ENCODE data around the gene RARA. TPM values are rescaled to one million over a fixed set of nuclear protein-coding genes. Genes with fewer than 3 reads are reported as not detected.
A peak's percentile ranks its signal among the peaks of the same experiment; 100 is the strongest.

RARA gene
- total RNA-seq, 6 experiments from 2014 or later = 17.7 to 41.9 (median 22.9) TPM

GRCh38 chr17:40350689-40351358 is 41.8 kb downstream of the RARA start:
- no peak for TF ChIP-seq CTCF (IDR thresholded peaks at IDR 0.05)
- TF ChIP-seq POLR2A (IDR thresholded peaks at IDR 0.05) = no peak
- no peaks in the 10 kb centered on the region for H3K9me3 ChIP-seq
- H3K27ac ChIP-seq = peak overlapping the region in 2 of 3 donors; percentile 31 to 91
- H3K27me3 ChIP-seq = no peaks in the 10 kb centered on the region
- DNase-seq (no peak), ATAC-seq (no peak)
- peaks cover 9 to 99% (median 53%) of the 10 kb centered on the region in 4 donors for H3K4me1 ChIP-seq
- intact Hi-C loops (cut with DNase I) = loop anchor here in 1 of 2 donors (5.0 kb wide), 1 partner anchor 44 kb away; the partner anchor contains the start of gene RARA
- no peak overlapping the region for H3K4me3 ChIP-seq
- peaks cover 0 to 23% (median 10%) of the 10 kb centered on the region in 4 donors for H3K36me3 ChIP-seq
- WGBS (ENCODE audit: insufficient coverage, low coverage, low lambda C conversion rate, missing lambda C conversion rate) = 39% methylated on average over 15 of the region's 17 CpGs

- TF ChIP-seq CTCF (IDR thresholded peaks at IDR 0.05) (no peak), POLR2A (IDR thresholded peaks at IDR 0.05) (no peak)
- peak overlapping the region; percentile 31 to 91 (median 73) for H3K27ac ChIP-seq
- peaks cover 9 to 94% (median 50%) of the 10 kb centered on the region in 4 donors for H3K4me1 ChIP-seq
- H3K27me3 ChIP-seq = no peaks in the 10 kb centered on the region
- H3K4me3 ChIP-seq = peak overlapping the region in 2 of 3 donors; percentile 42 to 44
- H3K36me3 ChIP-seq = peaks cover 0 to 30% (median 14%) of the 10 kb centered on the region in 4 donors
- ATAC-seq (peak; percentile 0 to 21 (median 12)), DNase-seq (peak; percentile 42 to 73 (median 71))
- intact Hi-C loops (cut with DNase I) = loop anchor here in 1 of 2 donors (5.0 kb wide), 1 partner anchor 44 kb away; the partner anchor contains the start of gene RARA
- WGBS (ENCODE audit: insufficient coverage, low coverage, low lambda C conversion rate, missing lambda C conversion rate) = 38% methylated on average over 13 of the region's 27 CpGs
- H3K9me3 ChIP-seq = no peaks in the 10 kb centered on the region
Observed at GRCh38 chr17:40351359-40352236, 42.6 kb downstream of the RARA start.

GRCh38 chr17:40352237-40352778 is 43.3 kb downstream of the RARA start:
- Histone ChIP-seq H3K36me3 (peaks cover 0 to 30% (median 14%) of the 10 kb centered on the region in 4 donors), H3K4me1 (peaks cover 9 to 87% (median 45%) of the 10 kb centered on the region in 4 donors), H3K4me3 (peak overlapping the region in 2 of 3 donors; percentile 42 to 44), H3K27ac (peak overlapping the region; percentile 31 to 91 (median 73)), H3K27me3 (no peaks in the 10 kb centered on the region), H3K9me3 (no peaks in the 10 kb centered on the region)
- no peak for TF ChIP-seq POLR2A (IDR thresholded peaks at IDR 0.05)
- TF ChIP-seq CTCF (IDR thresholded peaks at IDR 0.05) = no peak
- ATAC-seq = peak; percentile 32 to 59 (median 48)
- intact Hi-C loops (cut with DNase I) = loop anchor here in 1 of 2 donors (5.0 kb wide), 1 partner anchor 45 kb away; the partner anchor contains the start of gene RARA
- peak in 1 of 3 donors; percentile 76 for DNase-seq
- WGBS (ENCODE audit: insufficient coverage, low coverage, low lambda C conversion rate, missing lambda C conversion rate) = 23% methylated on average over 7 of the region's 7 CpGs

GRCh38 chr17:40352779-40353394 is 43.9 kb downstream of the RARA start:
- peak overlapping the region; percentile 13 to 91 (median 31) for H3K27ac ChIP-seq
- intact Hi-C loops (cut with DNase I) = loop anchor here in 1 of 2 donors (5.0 kb wide), 1 partner anchor 46 kb away; the partner anchor contains the start of gene RARA

More at GRCh38 chr17:40352779-40353394, 43.9 kb downstream of the RARA start:
- ATAC-seq (peak; percentile 43 to 59 (median 45)), DNase-seq (peak; percentile 69 to 80 (median 77))
- Histone ChIP-seq H3K9me3 (no peaks in the 10 kb centered on the region), H3K4me3 (peak overlapping the region; percentile 16 to 44 (median 42)), H3K4me1 (peaks cover 8 to 81% (median 42%) of the 10 kb centered on the region in 4 donors), H3K36me3 (peaks cover 0 to 30% (median 14%) of the 10 kb centered on the region in 4 donors), H3K27me3 (no peaks in the 10 kb centered on the region)
- no peak for TF ChIP-seq POLR2A (IDR thresholded peaks at IDR 0.05)
- no peak for TF ChIP-seq CTCF (IDR thresholded peaks at IDR 0.05)
- WGBS (ENCODE audit: insufficient coverage, low coverage, low lambda C conversion rate, missing lambda C conversion rate) = 16% methylated on average over 6 of the region's 9 CpGs

All from right lobe of liver (tissue), 6 donors.